ENCODE measurements around the gene NCAN.

Gene NCAN

GRCh38 chr19:19262190-19263057 lies 50.7 kb downstream of the NCAN start:
- FAIRE-seq: no peak

- FAIRE-seq: no peak
These were observed 52.2 kb downstream of the NCAN start for GRCh38 chr19:19263886-19264487.

- no peak for FAIRE-seq
These were observed 55.5 kb downstream of the NCAN start for GRCh38 chr19:19267305-19267704.

GRCh38 chr19:19268453-19269385 lies 57.0 kb downstream of the NCAN start:
- FAIRE-seq: no peak

- no peak for FAIRE-seq
These were observed 58.4 kb downstream of the NCAN start for GRCh38 chr19:19269952-19270694.

- no peak for FAIRE-seq
These were observed 59.2 kb downstream of the NCAN start for GRCh38 chr19:19270749-19271571.

- FAIRE-seq: no peak
These were observed 60.3 kb downstream of the NCAN start for GRCh38 chr19:19271828-19272599.

- FAIRE-seq: no peak
These were observed 62.4 kb downstream of the NCAN start for GRCh38 chr19:19274146-19274545.

- no peak for FAIRE-seq
These were observed 63.2 kb downstream of the NCAN start for GRCh38 chr19:19274716-19275565.

GRCh38 chr19:19276386-19276785 lies 64.6 kb downstream of the NCAN start:
- FAIRE-seq: no peak

- no peak for FAIRE-seq
These were observed 65.1 kb downstream of the NCAN start for GRCh38 chr19:19276851-19277250.

- no peak for FAIRE-seq
These were observed 66.6 kb downstream of the NCAN start for GRCh38 chr19:19278315-19278714.

- no peak for FAIRE-seq
These were observed 67.4 kb downstream of the NCAN start for GRCh38 chr19:19279062-19279612.

- no peak for FAIRE-seq
These were observed 68.1 kb downstream of the NCAN start for GRCh38 chr19:19279853-19280252.

- FAIRE-seq: no peak
These were observed 68.8 kb downstream of the NCAN start for GRCh38 chr19:19280561-19280960.

GRCh38 chr19:19285686-19286085 lies 73.9 kb downstream of the NCAN start:
- no peak for FAIRE-seq

GRCh38 chr19:19292607-19293006 lies 80.8 kb downstream of the NCAN start:
- no peak for FAIRE-seq

- no peak for FAIRE-seq
These were observed 83.2 kb downstream of the NCAN start for GRCh38 chr19:19294914-19295313.

GRCh38 chr19:19296953-19297689 lies 85.4 kb downstream of the NCAN start:
- FAIRE-seq: no peak

Measured in TTC549 (cell line).